Stomach (tissue), 9 donors: Measurements from ENCODE around the gene REEP2. TPM values are rescaled to one million over a fixed set of nuclear protein-coding genes. Genes with fewer than 3 reads are reported as not detected.

Source experiments
- DNase-seq, 2 donors: peaks; one replicate each; pipeline versions ENCODE4 v3.0.0 to v3.0.0-alpha.2; 2013 to 2019
- H3K27ac ChIP-seq, 5 donors: fragments of 200-600 bp in 4 of 5; sonication (generic) in 4 of 5; one replicate each; pipeline ENCODE4 v1.5.1; 2013 to 2019; ENCODE audit warnings: mild to moderate bottlenecking in 1 of 5, moderate library complexity in 1 of 5
- H3K27me3 ChIP-seq, 3 donors: fragments of 200-600 bp; sonication (generic); one replicate each; pipeline ENCODE4 v1.5.1; 2017 to 2019; ENCODE audit warnings: mixed run types in 1 of 3
- H3K36me3 ChIP-seq, 4 donors: fragments of 200-600 bp; sonication (generic); 1 replicate in 3 of 4; 2 replicates in 1 of 4; pipeline ENCODE4 v1.5.1; 2016 to 2019
- H3K4me1 ChIP-seq, 4 donors: fragments of 200-600 bp; sonication (generic); one replicate each; pipeline ENCODE4 v1.5.1; 2016 to 2019
- H3K4me3 ChIP-seq, 4 donors: fragments of 200-600 bp; sonication (generic) in 3 of 4; one replicate each; pipeline ENCODE4 v1.5.1; 2016 to 2019; ENCODE audit warnings: mild to moderate bottlenecking in 1 of 4
- H3K9me3 ChIP-seq, 4 donors: fragments of 200-600 bp; sonication (generic); one replicate each; pipeline ENCODE4 v1.5.1; 2016 to 2019
- CTCF ChIP-seq, 7 experiments: fragments of 450-650 bp in 4 of 7; fragments of 200-600 bp in 3 of 7; sonication (generic) in 3 of 7; IDR thresholded peaks; one replicate each; pipeline ENCODE4 v1.5.1; 2016 to 2019; ENCODE audit warnings: antibody characterized with exemption in 7 of 7, control low read depth in 2 of 7, mild to moderate bottlenecking in 1 of 7
- EP300 ChIP-seq: sonication (generic); formaldehyde crosslinking; IDR thresholded peaks from one replicate; pipeline ENCODE4 v1.6.1; 2017; ENCODE audit warnings: antibody characterized with exemption
- POLR2A ChIP-seq, 4 donors: fragments of 450-650 bp; IDR thresholded peaks; one replicate each; pipeline ENCODE4 v1.6.1; 2016; ENCODE audit warnings: antibody characterized with exemption in 4 of 4, control low read depth in 2 of 4, mild to moderate bottlenecking in 1 of 4, moderate library complexity in 1 of 4
- POLR2AphosphoS5 ChIP-seq, 3 donors: sonication (generic); formaldehyde crosslinking; IDR thresholded peaks; one replicate each; pipeline ENCODE4 v1.6.1; 2016; ENCODE audit warnings: antibody characterized with exemption in 3 of 3
- WGBS, 5 donors: extraction: QIAGEN DNeasy Blood & Tissue Kit in 3 of 5; methylation state at CpG; one replicate each; pipeline versions ENCODE4 v1.1.5 to v1.1.7; 2013 to 2018; 5-methylcytosine and 5-hydroxymethylcytosine counted together
- intact Hi-C: fragments of 100-400 bp; cut with DNase I; formaldehyde crosslinking; loops from one replicate; pipeline ENCODE4 v1.15.1; 2023; ENCODE audit warnings: low total_unique reads
- polyA plus RNA-seq, 3 donors: library from polyadenylated mRNA; stranded (reverse); fragments of 200-250 nt; gene quantifications; one replicate each; pipeline ENCODE4 v1.2.3, GENCODE V29; 2013
- total RNA-seq, 5 donors: library from RNA; depleted of rRNA; stranded (reverse); fragments of >200 nt; gene quantifications; one replicate each; pipeline versions ENCODE4 v1.1.0 to v1.2.3, GENCODE V29; 2014 to 2016
- donor health status: healthy with polysubstance abuse.
- donor health status: Bipolar disorder and iron deficiency.
- donor health status: healthy.

The REEP2 gene
- total and polyA plus RNA-seq, 8 donors: 2.1 to 73.3 (median 5.1) TPM; not detected in 2

- TF ChIP-seq CTCF (IDR thresholded peaks at IDR 0.05): no peak
- TF ChIP-seq EP300: no peak
- TF ChIP-seq POLR2A (IDR thresholded peaks at IDR 0.05): no peak
- TF ChIP-seq POLR2AphosphoS5 (IDR thresholded peaks at IDR 0.05): no peak
- WGBS, 5 donors: 59 to 68% (median 66%) methylated on average over 4 of the region's 4 CpGs
- H3K36me3 ChIP-seq: no peaks in the 10 kb centered on the region
- H3K27me3 ChIP-seq: no peaks in the 10 kb centered on the region
- H3K27ac ChIP-seq: peak overlapping the region in 1 of 5 donors; percentile 21
- H3K9me3 ChIP-seq: no peaks in the 10 kb centered on the region
- H3K4me3 ChIP-seq: no peak overlapping the region
- DNase-seq: no peak
- peaks cover 15 to 28% (median 25%) of the 10 kb centered on the region in 4 donors for H3K4me1 ChIP-seq
- intact Hi-C loops: no loop called here
Observed at GRCh38 chr5:138460032-138460693, 21.3 kb downstream of the REEP2 start.

GRCh38 chr5:138461343-138462125 lies 22.7 kb downstream of the REEP2 start:
- peak overlapping the region in 2 of 5 donors; percentile 14 to 30 for H3K27ac ChIP-seq
- H3K4me3 ChIP-seq: no peak overlapping the region
- H3K9me3 ChIP-seq: no peaks in the 10 kb centered on the region
- H3K27me3 ChIP-seq: no peaks in the 10 kb centered on the region
- DNase-seq: peak in 1 of 2 donors; percentile 35
- TF ChIP-seq POLR2AphosphoS5 (IDR thresholded peaks at IDR 0.05): peak in 1 of 3 donors; percentile 33
- no peak for TF ChIP-seq POLR2A (IDR thresholded peaks at IDR 0.05)
- intact Hi-C loops: no loop called here
- H3K4me1 ChIP-seq: peaks cover 21 to 37% (median 35%) of the 10 kb centered on the region in 4 donors
- no peaks in the 10 kb centered on the region for H3K36me3 ChIP-seq
- WGBS, 5 donors: 69 to 76% (median 73%) methylated on average over 11 of the region's 11 CpGs

- peaks cover 14 to 47% (median 46%) of the 10 kb centered on the region in 4 donors for H3K4me1 ChIP-seq
- peak overlapping the region; percentile 83 to 90 (median 88) for H3K4me3 ChIP-seq
- TF ChIP-seq POLR2AphosphoS5 (IDR thresholded peaks at IDR 0.05) (no peak), CTCF (IDR thresholded peaks at IDR 0.05) (no peak), POLR2A (IDR thresholded peaks at IDR 0.05) (no peak), EP300 (no peak)
- intact Hi-C loops: no loop called here
- 14 to 28% (median 19%) methylated on average over 15 to 21 of the region's 21 CpGs for WGBS, 5 donors
- peak in 1 of 2 donors; percentile 70 for DNase-seq
- H3K9me3 ChIP-seq: no peaks in the 10 kb centered on the region
- H3K27ac ChIP-seq: peak overlapping the region; percentile 95 to 99 (median 98)
- H3K36me3 ChIP-seq: peaks cover 0 to 18% (median 13%) of the 10 kb centered on the region in 4 donors
- no peaks in the 10 kb centered on the region for H3K27me3 ChIP-seq
Observed at GRCh38 chr5:138463419-138464007, 24.7 kb downstream of the REEP2 start.

DNA sequence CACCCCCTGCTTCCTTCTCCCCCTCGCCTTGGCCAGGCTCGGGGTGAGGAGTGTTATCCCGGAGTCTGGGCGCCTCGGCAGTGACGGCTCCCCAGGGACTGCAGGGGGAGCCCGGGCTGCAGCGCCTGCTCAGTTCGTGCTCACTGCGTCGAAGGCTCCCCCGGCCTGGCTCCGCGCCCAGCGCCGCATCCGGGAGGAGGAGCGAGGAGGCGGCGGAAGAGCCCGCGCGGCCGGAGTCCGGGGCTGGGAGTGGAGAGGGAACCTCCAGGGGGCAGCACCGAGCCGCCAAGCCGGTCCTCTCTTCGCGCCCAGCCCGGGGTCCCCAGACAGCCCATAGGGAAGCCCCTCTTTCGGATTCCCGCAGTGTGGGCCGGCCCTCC lies 25.1 kb downstream of the REEP2 start:
- Histone ChIP-seq H3K4me1 (peaks cover 11 to 43% (median 41%) of the 10 kb centered on the region in 4 donors), H3K4me3 (peak overlapping the region; percentile 83 to 90 (median 88)), H3K9me3 (no peaks in the 10 kb centered on the region), H3K27ac (peak overlapping the region; percentile 95 to 99 (median 98)), H3K36me3 (peaks cover 0 to 18% (median 13%) of the 10 kb centered on the region in 4 donors), H3K27me3 (no peaks in the 10 kb centered on the region)
- intact Hi-C loops: no loop called here
- TF ChIP-seq POLR2AphosphoS5 (IDR thresholded peaks at IDR 0.05) (peak; percentile 69 to 95 (median 93)), CTCF (IDR thresholded peaks at IDR 0.05) (peak in 6 of 7 experiments; percentile 17 to 98 (median 90)), POLR2A (IDR thresholded peaks at IDR 0.05) (no peak)
- DNase-seq: peak; percentile 96 to 99
- WGBS, 5 donors: 0% methylated on average over 5 to 34 of the region's 34 CpGs
